Fibroblast of mammary gland (primary cell): ENCODE data around the gene CLMN.

Source experiments
- DNase-seq: peaks from one replicate; pipeline ENCODE4 v3.0.0-alpha.2; 2010; ENCODE audit warnings: low read depth
- H3K4me3 ChIP-seq: 2 replicates; pipeline ENCODE4 v1.5.1; 2011; ENCODE audit warnings: low read depth, mild to moderate bottlenecking, low read length, moderate library complexity; ENCODE audit not compliant: control insufficient read depth
- TF ChIP-seq, protein P1 (sequence below): conservative IDR thresholded peaks from 2 replicates; pipeline ENCODE4 v1.5.1; 2011; ENCODE audit warnings: low read depth, low read length, inconsistent platforms; ENCODE audit not compliant: control insufficient read depth, insufficient read depth

The CLMN gene

DNA sequence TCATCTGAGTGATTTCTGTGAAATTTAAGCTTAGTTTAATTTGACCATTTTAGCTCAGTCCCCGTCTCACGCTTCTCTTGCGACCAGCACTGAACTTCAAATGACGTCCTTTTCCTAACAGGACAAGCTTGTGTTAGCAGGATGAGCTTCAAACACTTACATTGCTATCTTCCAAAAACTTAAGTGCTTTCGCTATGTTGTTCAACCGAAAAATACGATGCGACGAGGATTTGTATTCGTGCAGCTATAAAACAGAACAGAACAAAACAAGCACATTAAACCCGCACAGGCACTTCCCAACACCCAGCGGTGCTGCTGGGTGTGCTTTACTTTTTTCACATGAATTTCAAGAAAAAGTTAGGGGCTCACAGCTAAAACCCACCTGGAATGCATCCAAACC, 98.2 kb downstream of the CLMN start:
- no peak overlapping the region for H3K4me3 ChIP-seq
- DNase-seq, result no peak
- TF ChIP-seq, protein P1, sequence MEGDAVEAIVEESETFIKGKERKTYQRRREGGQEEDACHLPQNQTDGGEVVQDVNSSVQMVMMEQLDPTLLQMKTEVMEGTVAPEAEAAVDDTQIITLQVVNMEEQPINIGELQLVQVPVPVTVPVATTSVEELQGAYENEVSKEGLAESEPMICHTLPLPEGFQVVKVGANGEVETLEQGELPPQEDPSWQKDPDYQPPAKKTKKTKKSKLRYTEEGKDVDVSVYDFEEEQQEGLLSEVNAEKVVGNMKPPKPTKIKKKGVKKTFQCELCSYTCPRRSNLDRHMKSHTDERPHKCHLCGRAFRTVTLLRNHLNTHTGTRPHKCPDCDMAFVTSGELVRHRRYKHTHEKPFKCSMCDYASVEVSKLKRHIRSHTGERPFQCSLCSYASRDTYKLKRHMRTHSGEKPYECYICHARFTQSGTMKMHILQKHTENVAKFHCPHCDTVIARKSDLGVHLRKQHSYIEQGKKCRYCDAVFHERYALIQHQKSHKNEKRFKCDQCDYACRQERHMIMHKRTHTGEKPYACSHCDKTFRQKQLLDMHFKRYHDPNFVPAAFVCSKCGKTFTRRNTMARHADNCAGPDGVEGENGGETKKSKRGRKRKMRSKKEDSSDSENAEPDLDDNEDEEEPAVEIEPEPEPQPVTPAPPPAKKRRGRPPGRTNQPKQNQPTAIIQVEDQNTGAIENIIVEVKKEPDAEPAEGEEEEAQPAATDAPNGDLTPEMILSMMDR, result no peak

DNA sequence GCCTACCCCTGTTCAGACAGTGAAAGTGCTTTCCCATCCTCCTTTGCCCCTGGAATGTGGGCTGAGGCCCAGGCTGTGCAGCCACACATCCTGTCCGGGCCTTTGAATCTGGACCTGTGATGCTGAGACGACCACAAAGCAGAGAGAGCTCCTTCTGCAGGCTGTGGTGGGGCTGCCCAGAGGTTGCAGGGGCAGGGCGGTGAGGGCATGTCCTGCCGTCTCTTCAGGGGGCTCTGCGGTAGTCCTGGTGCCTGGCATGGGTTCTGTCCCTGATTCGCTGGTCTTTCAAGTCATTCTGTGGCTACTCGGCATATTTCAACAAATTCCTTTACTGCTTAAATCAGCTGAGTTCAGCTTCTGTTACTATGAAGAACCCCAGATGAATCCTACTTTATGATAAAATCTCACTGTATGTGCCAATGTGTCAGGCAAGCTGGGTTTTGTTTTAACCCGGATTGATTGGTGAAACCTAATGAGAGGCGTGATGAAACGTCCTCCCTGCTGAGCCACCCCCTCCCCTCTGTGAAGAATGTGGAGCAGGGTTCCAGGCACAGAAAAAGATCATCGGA, 99.0 kb downstream of the CLMN start:
- no peak for DNase-seq
- no peak overlapping the region for H3K4me3 ChIP-seq
- TF ChIP-seq, protein P1, result no peak

DNA sequence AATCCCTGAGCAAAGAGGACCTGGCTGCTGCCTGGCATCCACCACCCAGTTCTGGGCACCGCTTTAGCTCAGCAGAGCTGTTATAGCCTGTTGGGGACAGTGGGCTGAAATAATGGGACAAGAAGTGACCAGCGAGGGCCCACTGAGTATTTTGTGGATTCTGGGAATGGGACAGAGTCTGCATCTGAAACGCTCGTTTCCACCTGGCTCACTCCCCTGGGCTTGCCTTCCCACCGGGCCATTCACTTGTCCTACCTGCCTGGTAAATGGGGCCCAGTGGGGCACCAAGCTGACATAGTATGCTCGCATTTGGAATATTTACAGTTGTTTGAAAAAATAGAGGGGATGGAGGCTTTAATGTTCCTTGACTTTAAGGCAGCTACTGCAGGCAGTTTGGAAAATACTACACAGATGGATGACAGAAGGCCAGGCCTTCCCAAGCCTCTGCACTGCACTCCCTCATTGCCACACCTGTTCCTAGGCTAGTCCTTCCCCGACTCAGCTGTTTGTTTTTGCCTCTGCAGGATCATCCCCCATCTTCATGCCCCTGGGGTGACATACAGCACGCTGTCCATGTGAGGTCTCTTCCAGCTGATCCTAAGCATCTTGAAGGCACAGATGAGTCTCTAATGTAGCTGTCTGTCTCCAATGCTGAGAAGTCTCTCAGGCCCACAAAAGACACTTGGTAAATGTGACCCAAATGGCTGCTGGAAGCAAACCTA, 101.1 kb downstream of the CLMN start:
- DNase-seq, result no peak
- TF ChIP-seq, protein P1, result no peak
- H3K4me3 ChIP-seq, result no peak overlapping the region

DNA sequence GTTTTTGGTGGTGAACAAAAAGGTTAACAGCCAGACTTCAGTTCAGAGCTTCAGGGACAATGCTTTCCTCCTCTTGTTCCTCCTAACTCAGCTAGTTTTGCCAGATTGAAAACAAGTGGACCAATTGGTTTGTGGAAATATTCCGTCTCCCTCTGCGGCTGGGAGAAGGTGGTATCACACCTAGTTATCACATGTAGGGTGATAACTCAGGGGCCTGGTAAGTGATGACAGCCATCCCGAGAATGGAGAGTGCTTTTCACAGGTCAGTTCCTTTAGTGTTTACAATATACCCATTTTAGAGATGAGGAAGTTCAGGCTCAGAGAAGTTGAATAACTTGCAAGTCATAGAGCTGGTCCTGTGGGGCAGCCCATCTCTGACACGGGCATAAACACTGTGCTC, 101.7 kb downstream of the CLMN start:
- TF ChIP-seq, protein P1, result no peak
- H3K4me3 ChIP-seq, result no peak overlapping the region
- DNase-seq, result no peak

DNA sequence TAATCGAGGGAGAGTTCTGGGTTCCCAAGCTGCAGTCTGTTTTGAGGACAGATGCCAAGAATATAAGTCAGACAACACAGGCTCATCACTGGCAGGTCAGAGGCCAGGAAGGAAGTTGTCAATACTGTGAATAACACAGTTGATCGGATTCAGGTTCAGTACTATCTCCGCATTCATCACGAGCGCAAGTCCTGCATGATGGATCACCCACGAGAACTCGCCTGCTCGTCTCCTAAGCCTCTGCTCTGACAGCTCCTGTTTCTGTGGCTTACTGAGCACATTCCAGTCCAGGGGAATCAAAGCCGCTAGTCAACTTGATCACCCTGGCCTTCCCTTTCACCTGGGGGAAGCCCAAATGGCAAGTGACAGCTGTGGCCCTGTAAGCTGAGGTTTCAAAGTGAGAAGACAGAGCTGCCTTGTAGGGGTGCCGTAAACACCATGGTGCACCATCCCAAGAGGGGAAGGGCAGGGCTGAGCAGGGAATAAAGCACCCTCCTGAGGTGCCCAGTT, 102.3 kb downstream of the CLMN start:
- DNase-seq, result peak; percentile 64
- no peak overlapping the region for H3K4me3 ChIP-seq
- TF ChIP-seq, protein P1, result no peak

DNA sequence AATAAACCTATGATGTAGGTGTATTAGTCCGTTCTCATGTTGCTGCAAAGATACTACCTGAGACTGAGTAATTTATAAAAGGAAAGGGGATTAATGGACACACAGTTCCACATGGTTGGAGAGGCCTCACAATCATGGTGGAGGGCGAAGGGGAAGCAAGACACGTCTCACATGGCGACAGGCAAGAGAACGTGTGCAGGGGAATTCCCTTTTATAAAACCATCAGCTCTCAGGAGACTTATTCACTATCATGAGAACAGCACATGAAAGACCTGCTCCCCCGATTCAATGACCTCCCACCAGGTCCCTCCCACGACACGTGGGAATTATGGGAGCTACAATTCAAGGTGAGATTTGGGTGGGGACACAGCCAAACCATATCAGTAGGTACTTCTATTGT, 103.7 kb downstream of the CLMN start:
- TF ChIP-seq, protein P1, result no peak
- DNase-seq, result no peak
- no peak overlapping the region for H3K4me3 ChIP-seq
